Pancreas (tissue), 10 donors: ENCODE measurements around the gene TSEN34. TPM values are rescaled to one million over a fixed set of nuclear protein-coding genes. Genes with fewer than 3 reads are reported as not detected.

ENCODE experiments used
- ATAC-seq, 4 donors: fragments of 200-7000 bp; cut with Tn5 transposase; one replicate each; pipeline versions ENCODE4 v1.8.0 to v1.9.1; 2020; ENCODE audit warnings: mild to moderate bottlenecking in 4 of 4, moderate library complexity in 4 of 4
- DNase-seq, 6 donors: peaks; one replicate each; pipeline ENCODE4 v3.0.0-alpha.2; 2020
- FAIRE-seq: peaks from 2 replicates; lab custom pipeline; 2012; peaks lifted over from hg19 to GRCh38; lab: Jason Lieb, UNC
- H3K27ac ChIP-seq, 4 donors: fragments of 200-600 bp; sonication (generic); 1 replicate in 3 of 4; 2 replicates in 1 of 4; pipeline versions ENCODE4 v1.5.0 to v1.8.0; 2020
- H3K27me3 ChIP-seq, 4 donors: fragments of 200-600 bp; one replicate each; pipeline ENCODE4 v1.8.0; 2021
- H3K36me3 ChIP-seq, 3 donors: fragments of 200-600 bp; sonication (generic) in 1 of 3; one replicate each; pipeline versions ENCODE4 v1.5.0 to v1.8.0; 2020 to 2021
- H3K4me1 ChIP-seq, 3 donors: fragments of 200-600 bp; one replicate each; pipeline ENCODE4 v1.8.0; 2021
- H3K4me3 ChIP-seq, 4 donors: fragments of 200-600 bp; sonication (generic) in 2 of 4; one replicate each; pipeline versions ENCODE4 v1.5.0 to v1.8.0; 2020 to 2021
- H3K9me3 ChIP-seq, 4 donors: fragments of 200-600 bp; one replicate each; pipeline ENCODE4 v1.8.0; 2021
- CTCF ChIP-seq, 4 donors: fragments of 200-600 bp; sonication (generic) in 3 of 4; IDR thresholded peaks; one replicate each; pipeline versions ENCODE4 v1.5.0 to v1.8.0; 2021; ENCODE audit warnings: antibody characterized with exemption in 4 of 4
- WGBS, 2 donors: extraction: QIAGEN DNeasy Blood & Tissue Kit; methylation state at CpG; one replicate each; pipeline ENCODE4 v1.1.7; 2013; 5-methylcytosine and 5-hydroxymethylcytosine counted together
- intact Hi-C, 3 donors: fragments of 100-400 bp; cut with DNase I; formaldehyde crosslinking; loops; one replicate each; pipeline versions ENCODE4 v1.11.1 to v1.14.2; 2022
- polyA plus RNA-seq, 2 donors: library from polyadenylated mRNA; stranded (reverse); fragments of 200-250 nt; gene quantifications; one replicate each; pipeline ENCODE4 v1.2.3, GENCODE V29; 2013
- total RNA-seq, 6 donors: library from RNA; stranded (reverse); fragmentation: NEBNext Ultra II Directional in 4 of 6; extraction: Animal tissue kit (Norgen Biotek cat#: 25700) in 4 of 6; gene quantifications; one replicate each; pipeline versions ENCODE4 v1.2.1 to v1.2.4, GENCODE V29; 2021 to 2023
- donor health status: healthy with polysubstance abuse.
- donor health status: DM: no; HTN: no; CAD: no; lungs with moderate emphysema.
- donor health status: DM: no; HTN: no; CAD: no.
- donor health status: control.
- donor health status: control.
- donor health status: Bipolar disorder and iron deficiency.
- donor health status: DM: yes; HTN: yes; CAD: no.
- donor health status: DM: no; HTN: no; CAD: no.
- donor health status: DM: no; HTN: no; CAD: no.
- donor health status: DM: yes; HTN: yes; CAD: no.

The TSEN34 gene
- total and polyA plus RNA-seq, 8 donors, result 16.8 to 33.3 (median 19.4) TPM

- peak overlapping the region; percentile 77 to 94 (median 89) for H3K27ac ChIP-seq
- peaks cover 21 to 75% (median 57%) of the 10 kb centered on the region in 3 donors for H3K4me1 ChIP-seq
- no peaks in the 10 kb centered on the region for H3K9me3 ChIP-seq
- no peak for TF ChIP-seq CTCF (IDR thresholded peaks at IDR 0.05)
- peaks cover 7 to 38% (median 34%) of the 10 kb centered on the region in 3 donors for H3K36me3 ChIP-seq
- no peak overlapping the region for H3K4me3 ChIP-seq
- FAIRE-seq (no peak), DNase-seq (peak in 5 of 6 donors; percentile 47 to 87 (median 76)), ATAC-seq (peak; percentile 21 to 56 (median 44))
- 60 to 63% methylated on average over 18 of the region's 18 CpGs for WGBS, 2 donors
- H3K27me3 ChIP-seq, result no peaks in the 10 kb centered on the region
- intact Hi-C loops, result no loop called here
These were observed 17.1 kb downstream of the TSEN34 start for GRCh38 chr19:54207983-54208783.

DNA sequence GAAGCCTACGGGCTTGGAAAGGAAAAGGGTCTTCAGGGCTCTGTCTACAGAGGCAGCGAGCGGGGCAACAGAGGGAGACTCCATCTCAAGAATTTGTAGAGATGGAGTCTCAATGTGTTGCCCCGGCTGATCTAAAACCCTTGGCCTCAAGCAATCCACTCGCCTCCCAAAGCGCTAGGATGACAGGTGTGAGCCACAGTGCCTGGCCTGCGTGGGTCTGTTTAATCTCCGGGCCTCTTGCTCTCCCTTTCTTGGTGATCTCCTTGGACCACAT is 17.6 kb downstream of the TSEN34 start:
- H3K9me3 ChIP-seq, result no peaks in the 10 kb centered on the region
- H3K36me3 ChIP-seq, result peaks cover 7 to 38% (median 34%) of the 10 kb centered on the region in 3 donors
- 71 to 74% methylated on average over 8 of the region's 8 CpGs for WGBS, 2 donors
- ATAC-seq (peak in 1 of 4 donors; percentile 0), DNase-seq (no peak), FAIRE-seq (no peak)
- H3K4me3 ChIP-seq, result no peak overlapping the region
- intact Hi-C loops, result no loop called here
- H3K27me3 ChIP-seq, result no peaks in the 10 kb centered on the region
- H3K4me1 ChIP-seq, result peaks cover 20 to 71% (median 54%) of the 10 kb centered on the region in 3 donors
- H3K27ac ChIP-seq, result peak overlapping the region; percentile 77 to 94 (median 89)
- TF ChIP-seq CTCF (IDR thresholded peaks at IDR 0.05), result no peak

DNA sequence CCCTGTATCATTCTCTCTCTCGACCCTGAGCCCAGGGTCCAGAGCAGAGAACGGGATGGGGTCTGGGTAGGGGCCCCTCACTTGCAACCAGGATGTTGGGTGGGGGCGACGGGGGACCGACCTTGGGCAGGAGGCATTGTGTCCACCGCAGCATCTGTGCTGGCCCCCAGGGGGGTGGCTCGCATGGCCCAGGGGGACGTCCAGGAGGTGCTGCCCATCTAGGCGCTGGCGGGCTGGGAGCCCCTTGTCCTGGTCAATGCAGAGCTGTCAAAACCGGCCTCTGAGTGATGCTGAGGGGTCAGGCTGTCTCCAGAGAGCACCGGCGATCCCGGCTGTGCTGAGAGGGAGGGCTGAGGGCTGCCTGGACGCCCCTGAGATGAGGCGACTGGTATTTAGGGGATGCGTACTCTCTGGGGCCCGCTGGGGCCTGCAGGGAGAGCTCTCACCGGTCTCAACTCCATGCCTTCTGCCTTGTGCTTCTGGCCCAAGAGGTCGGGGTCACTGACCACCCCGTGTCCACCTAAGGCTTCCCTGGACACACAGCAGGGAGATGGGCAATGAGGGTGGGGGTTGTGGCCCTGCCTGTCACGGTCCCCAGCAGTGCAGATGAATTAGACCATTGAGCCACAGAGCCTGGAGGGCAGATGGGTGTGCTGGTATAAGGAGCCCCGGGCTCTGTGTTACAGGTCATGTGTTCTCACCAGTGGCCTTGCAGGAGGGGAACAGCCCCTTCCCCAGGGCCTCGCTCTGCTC is 18.1 kb downstream of the TSEN34 start:
- intact Hi-C loops, result no loop called here
- Histone ChIP-seq H3K27ac (peak overlapping the region; percentile 77 to 94 (median 89)), H3K4me3 (no peak overlapping the region), H3K27me3 (no peaks in the 10 kb centered on the region), H3K4me1 (peaks cover 17 to 66% (median 49%) of the 10 kb centered on the region in 3 donors), H3K9me3 (no peaks in the 10 kb centered on the region), H3K36me3 (peaks cover 7 to 36% (median 34%) of the 10 kb centered on the region in 3 donors)
- ATAC-seq (peak; percentile 8 to 27 (median 14)), DNase-seq (peak in 4 of 6 donors; percentile 40 to 85 (median 60)), FAIRE-seq (no peak)
- no peak for TF ChIP-seq CTCF (IDR thresholded peaks at IDR 0.05)
- WGBS, 2 donors, result 57 to 64% methylated on average over 22 to 24 of the region's 24 CpGs

DNA sequence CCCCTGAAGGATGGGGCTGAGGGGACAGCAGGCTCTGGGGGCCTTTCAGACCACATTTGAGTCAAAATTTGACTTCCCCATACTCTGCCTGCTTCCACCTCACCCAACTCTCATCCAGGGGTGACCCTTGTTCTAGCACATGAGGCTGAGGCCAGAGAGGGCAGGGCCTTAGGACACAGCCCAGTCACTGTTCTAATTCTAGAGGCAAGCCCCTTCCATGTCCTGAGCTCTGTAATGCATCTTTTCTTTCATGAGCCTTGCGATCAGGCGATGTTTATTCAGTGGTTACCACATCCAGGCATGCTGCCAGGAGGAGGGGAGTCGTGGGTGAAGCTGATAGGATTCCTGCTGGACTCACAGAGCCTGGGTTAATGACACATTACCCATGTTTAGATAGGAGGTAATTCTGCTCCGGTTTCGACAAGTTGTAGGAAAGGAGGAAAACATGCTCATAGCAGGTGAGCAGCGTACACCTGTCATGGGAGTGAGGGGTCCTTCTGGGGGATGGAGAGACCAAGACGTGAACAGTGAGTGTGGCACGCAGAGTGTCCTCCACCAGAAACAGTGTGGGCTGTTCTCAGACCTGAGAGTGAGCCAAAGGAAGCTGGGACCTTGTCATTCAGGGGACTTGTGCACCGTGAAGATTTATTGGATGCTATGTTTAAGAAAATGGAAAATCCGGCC is 18.8 kb downstream of the TSEN34 start:
- Histone ChIP-seq H3K4me1 (peaks cover 13 to 59% (median 42%) of the 10 kb centered on the region in 3 donors), H3K27ac (peak overlapping the region; percentile 77 to 94 (median 89)), H3K27me3 (no peaks in the 10 kb centered on the region), H3K9me3 (no peaks in the 10 kb centered on the region), H3K4me3 (peak overlapping the region in 1 of 4 donors; percentile 32), H3K36me3 (peaks cover 3 to 30% (median 29%) of the 10 kb centered on the region in 3 donors)
- DNase-seq, result peak; percentile 88 to 97 (median 96)
- intact Hi-C loops, result no loop called here
- ATAC-seq, result peak; percentile 80 to 84 (median 81)
- TF ChIP-seq CTCF (IDR thresholded peaks at IDR 0.05), result no peak
- no peak for FAIRE-seq
- WGBS, 2 donors, result 7% methylated on average over 10 of the region's 10 CpGs
